IMR-90 (cell line): ENCODE measurements around the gene LIAS.

Experiments used
- BHLHE40 ChIP-seq: fragments of 150-350 bp; IDR thresholded peaks from 2 replicates; pipeline ENCODE4 v1.6.1; 2016; ENCODE audit warnings: mild to moderate bottlenecking, low read depth, low read length
- CEBPB ChIP-seq: IDR thresholded peaks from 2 replicates; pipeline ENCODE4 v1.6.1; 2012; ENCODE audit warnings: low read depth, low read length, improper control_type of control experiment
- CTCF ChIP-seq: conservative IDR thresholded peaks from 2 replicates; pipeline ENCODE4 v1.5.1; 2012; ENCODE audit warnings: mild to moderate bottlenecking, low read depth, low read length, improper control_type of control experiment
- ELK1 ChIP-seq: fragments of 150-350 bp; IDR thresholded peaks from 2 replicates; pipeline ENCODE4 v1.6.1; 2016; ENCODE audit warnings: low read depth, mild to moderate bottlenecking, low read length, moderate library complexity, borderline replicate concordance
- FOS ChIP-seq: fragments of 150-350 bp; IDR thresholded peaks from 2 replicates; pipeline ENCODE4 v1.6.1; 2016; ENCODE audit warnings: low read depth, low read length
- MAFK ChIP-seq: IDR thresholded peaks from 2 replicates; pipeline ENCODE4 v1.6.1; 2012; ENCODE audit warnings: low read depth, low read length, improper control_type of control experiment
- MAZ ChIP-seq: IDR thresholded peaks from 2 replicates; pipeline ENCODE4 v1.6.1; 2012; ENCODE audit warnings: low read depth, mild to moderate bottlenecking, low read length, improper control_type of control experiment, moderate library complexity, borderline replicate concordance
- MXI1 ChIP-seq: IDR thresholded peaks from 2 replicates; pipeline ENCODE4 v1.6.1; 2012; ENCODE audit warnings: low read depth, mild to moderate bottlenecking, low read length, moderate library complexity, borderline replicate concordance
- NFE2L2 ChIP-seq: fragments of 150-350 bp; IDR thresholded peaks from 2 replicates; pipeline ENCODE4 v1.6.1; 2016; ENCODE audit warnings: low read depth, mild to moderate bottlenecking, low read length
- POLR2A ChIP-seq: IDR thresholded peaks from 2 replicates; pipeline ENCODE4 v1.6.1; 2012; ENCODE audit warnings: mild to moderate bottlenecking, low read depth, low read length
- RAD21 ChIP-seq: IDR thresholded peaks from 2 replicates; pipeline ENCODE4 v1.6.1; 2012; ENCODE audit warnings: low read length, improper control_type of control experiment
- RFX5 ChIP-seq: IDR thresholded peaks from 2 replicates; pipeline ENCODE4 v1.8.0; 2012; ENCODE audit warnings: low read depth, mild to moderate bottlenecking, low read length, moderate library complexity

GRCh38 chr4:39429476-39430334 is 29.2 kb upstream of the LIAS start:
- no peak for TF ChIP-seq RFX5
- TF ChIP-seq RAD21: no peak
- no peak for TF ChIP-seq CTCF
- TF ChIP-seq POLR2A: no peak
- TF ChIP-seq MAFK: no peak
- no peak for TF ChIP-seq MXI1
- no peak for TF ChIP-seq BHLHE40
- TF ChIP-seq ELK1: no peak
- no peak for TF ChIP-seq FOS
- no peak for TF ChIP-seq CEBPB
- TF ChIP-seq MAZ: no peak
- no peak for TF ChIP-seq NFE2L2
